Neural cell (in vitro differentiated cells): ENCODE measurements around the gene SERGEF. TPM values are rescaled to one million over a fixed set of nuclear protein-coding genes. Genes with fewer than 3 reads are reported as not detected.

Experiments
- H2AFZ ChIP-seq: fragments of 200-600, 300-800 bp; sonication (generic), shearing (Covaris generic); 2 replicates; pipeline ENCODE4 v1.6.0; 2014; ENCODE audit warnings: low read depth, mild to moderate bottlenecking, antibody characterized with exemption, low read length, moderate library complexity
- H3F3A ChIP-seq: fragments of 200-600 bp; shearing (Covaris generic); 2 replicates; pipeline ENCODE4 v1.6.1; 2016; ENCODE audit warnings: mild to moderate bottlenecking, moderate library complexity, mixed read lengths, antibody characterized with exemption, low read length; ENCODE audit not compliant: insufficient read depth, poor library complexity, severe bottlenecking
- H3K27ac ChIP-seq: fragments of 200-600, 300-800 bp; sonication (generic), shearing (Covaris generic); 2 replicates; pipeline ENCODE4 v1.5.1; 2014; ENCODE audit warnings: mild to moderate bottlenecking, low read length, moderate library complexity
- H3K27me3 ChIP-seq: fragments of 300-800, 200-600 bp; sonication (generic), shearing (Covaris generic); 2 replicates; pipeline ENCODE4 v1.6.0; 2014; ENCODE audit warnings: mild to moderate bottlenecking, low read depth, low read length, moderate library complexity; ENCODE audit not compliant: insufficient read depth
- H3K36me3 ChIP-seq: fragments of 300-800, 200-600 bp; sonication (generic), shearing (Covaris generic); 2 replicates; pipeline ENCODE4 v1.5.1; 2014; ENCODE audit warnings: mild to moderate bottlenecking, antibody characterized with exemption, low read length, moderate library complexity; ENCODE audit not compliant: insufficient read depth
- H3K4me2 ChIP-seq: fragments of 300-800, 200-600 bp; sonication (generic), shearing (Covaris generic); 2 replicates; pipeline ENCODE4 v1.6.0; 2014; ENCODE audit warnings: mild to moderate bottlenecking, low read length
- H3K4me3 ChIP-seq: fragments of 300-800, 200-600 bp; sonication (generic), shearing (Covaris generic); 2 replicates; pipeline ENCODE4 v1.5.1; 2014; ENCODE audit warnings: mild to moderate bottlenecking, low read length, moderate library complexity
- H3K79me2 ChIP-seq: fragments of 200-600 bp; shearing (Covaris generic); replicated peaks from 2 replicates; pipeline ENCODE4 v1.6.0; 2014; ENCODE audit warnings: mild to moderate bottlenecking, low read length, moderate library complexity; ENCODE audit not compliant: insufficient read depth
- H3K9ac ChIP-seq: fragments of 300-800, 200-600 bp; sonication (generic), shearing (Covaris generic); 2 replicates; pipeline ENCODE4 v1.6.1; 2016; ENCODE audit warnings: mild to moderate bottlenecking, low read length, mixed read lengths
- H3K9me2 ChIP-seq: fragments of 200-600 bp; shearing (Covaris generic); 2 replicates; pipeline ENCODE4 v1.6.1; 2016; ENCODE audit warnings: mild to moderate bottlenecking, low read length, mixed read lengths; ENCODE audit not compliant: insufficient read depth
- H3K9me3 ChIP-seq: fragments of 200-600, 300-800 bp; sonication (generic), shearing (Covaris generic); 2 replicates; pipeline ENCODE4 v1.6.1; 2016; ENCODE audit warnings: mild to moderate bottlenecking, mixed run types, low read length, moderate library complexity, mixed read lengths
- H4K20me1 ChIP-seq: fragments of 200-600 bp; shearing (Covaris generic); 2 replicates; pipeline ENCODE4 v1.6.1; 2016; ENCODE audit warnings: mild to moderate bottlenecking, mixed run types; ENCODE audit not compliant: insufficient read depth
- CTCF ChIP-seq: fragments of 450-650 bp; IDR thresholded peaks from 2 replicates; pipeline ENCODE4 v1.5.1; 2014; ENCODE audit warnings: antibody characterized with exemption, mild to moderate bottlenecking, moderate library complexity; ENCODE audit not compliant: poor library complexity, severe bottlenecking
- EP300 ChIP-seq: fragments of 450-650 bp; conservative IDR thresholded peaks from 2 replicates; pipeline ENCODE4 v1.6.1; 2014; ENCODE audit warnings: antibody characterized with exemption, mild to moderate bottlenecking, moderate library complexity; ENCODE audit not compliant: poor library complexity, severe bottlenecking
- EZH2 ChIP-seq: fragments of 200-600, 300-800 bp; shearing (Covaris generic), sonication (generic); IDR thresholded peaks from 2 replicates; pipeline ENCODE4 v1.6.1; 2014; ENCODE audit warnings: antibody characterized with exemption, low read length, borderline replicate concordance, mild to moderate bottlenecking; ENCODE audit not compliant: insufficient read depth, poor library complexity, severe bottlenecking
- MXI1 ChIP-seq: fragments of 450-650 bp; conservative IDR thresholded peaks from 2 replicates; pipeline ENCODE4 v1.6.1; 2014; ENCODE audit warnings: antibody characterized with exemption, mild to moderate bottlenecking; ENCODE audit not compliant: poor library complexity, severe bottlenecking
- POLR2AphosphoS5 ChIP-seq: IDR thresholded peaks from 2 replicates; pipeline ENCODE4 v1.6.1; 2012
- RAD21 ChIP-seq: fragments of 450-650 bp; conservative IDR thresholded peaks from 2 replicates; pipeline ENCODE4 v1.6.1; 2014; ENCODE audit warnings: antibody characterized with exemption, mild to moderate bottlenecking, moderate library complexity
- REST ChIP-seq: IDR thresholded peaks from 2 replicates; pipeline ENCODE4 v1.6.1; 2012; ENCODE audit warnings: borderline replicate concordance
- SMC3 ChIP-seq: fragments of 450-650 bp; conservative IDR thresholded peaks from 2 replicates; pipeline ENCODE4 v1.6.1; 2014; ENCODE audit warnings: antibody characterized with exemption, mild to moderate bottlenecking, moderate library complexity; ENCODE audit not compliant: poor library complexity
- TAF1 ChIP-seq: IDR thresholded peaks from 2 replicates; pipeline ENCODE4 v1.6.1; 2012; ENCODE audit warnings: low read depth
- polyA plus RNA-seq: library from polyadenylated mRNA; depleted of rRNA; stranded (reverse); fragments of >200 nt; gene quantifications from 2 replicates; pipeline ENCODE4 v1.2.3, GENCODE V29; 2014

SERGEF gene
- polyA plus RNA-seq, 1 donor from 2014 or later: 49.6 TPM

- H3K9me3 ChIP-seq: no peaks in the 10 kb centered on the region
- no peak overlapping the region for H2AFZ ChIP-seq
- H3K27ac ChIP-seq: no peak overlapping the region
- H3K4me2 ChIP-seq: no peak overlapping the region
- no peaks in the 10 kb centered on the region for H3F3A ChIP-seq
- H3K79me2 ChIP-seq: peaks cover 2% of the 10 kb centered on the region
- no peak overlapping the region for H3K4me3 ChIP-seq
- peaks cover 3% of the 10 kb centered on the region for H4K20me1 ChIP-seq
- no peak for TF ChIP-seq MXI1
- TF ChIP-seq EZH2: no peak
- no peak for TF ChIP-seq EP300
- no peak for TF ChIP-seq RAD21
- no peak overlapping the region for H3K9ac ChIP-seq
- H3K9me2 ChIP-seq: no peaks in the 10 kb centered on the region
- H3K36me3 ChIP-seq: no peaks in the 10 kb centered on the region
- no peaks in the 10 kb centered on the region for H3K27me3 ChIP-seq
Observed at GRCh38 chr11:17746096-17746495, 266.8 kb downstream of the SERGEF start.

- no peak overlapping the region for H2AFZ ChIP-seq
- H3K4me3 ChIP-seq: no peak overlapping the region
- no peaks in the 10 kb centered on the region for H3K36me3 ChIP-seq
- no peak for TF ChIP-seq CTCF
- TF ChIP-seq REST: no peak
- TF ChIP-seq RAD21: no peak
- TF ChIP-seq MXI1: no peak
- TF ChIP-seq SMC3: no peak
- no peak for TF ChIP-seq EZH2
- no peak for TF ChIP-seq EP300
- TF ChIP-seq TAF1: no peak
- TF ChIP-seq POLR2AphosphoS5: no peak
- no peaks in the 10 kb centered on the region for H3K27me3 ChIP-seq
- peaks cover 2% of the 10 kb centered on the region for H3K79me2 ChIP-seq
- no peak overlapping the region for H3K27ac ChIP-seq
- no peaks in the 10 kb centered on the region for H3K9me3 ChIP-seq
- no peak overlapping the region for H3K9ac ChIP-seq
- no peaks in the 10 kb centered on the region for H3F3A ChIP-seq
- peaks cover 3% of the 10 kb centered on the region for H4K20me1 ChIP-seq
- no peaks in the 10 kb centered on the region for H3K9me2 ChIP-seq
- no peak overlapping the region for H3K4me2 ChIP-seq
Observed at GRCh38 chr11:17745023-17745772, 267.6 kb downstream of the SERGEF start.
